ENCODE measurements around the gene SYNC.
"Not testable (repeated sequence)": the region's sequence is repeated elsewhere in the genome, so short reads cannot be mapped to it uniquely, and the experiment has no call there.

The SYNC gene

GRCh38 chr1:32684167-32684811 lies 18.3 kb downstream of the SYNC start:
- DNase-seq = no peak

GRCh38 chr1:32683397-32683796 lies 19.2 kb downstream of the SYNC start:
- DNase-seq = no peak

GRCh38 chr1:32681999-32682398 lies 20.6 kb downstream of the SYNC start:
- DNase-seq = no peak

- no peak for DNase-seq
Measured at GRCh38 chr1:32681509-32681908, 21.1 kb downstream of the SYNC start.

GRCh38 chr1:32680642-32681041 lies 21.9 kb downstream of the SYNC start:
- no peak for DNase-seq

GRCh38 chr1:32679993-32680392 lies 22.6 kb downstream of the SYNC start:
- not testable (repeated sequence) for DNase-seq

GRCh38 chr1:32676945-32677344 lies 25.6 kb downstream of the SYNC start:
- DNase-seq = no peak

GRCh38 chr1:32668716-32669115 lies 33.9 kb downstream of the SYNC start:
- not testable (repeated sequence) for DNase-seq

- no peak for DNase-seq
Measured at GRCh38 chr1:32666901-32667566, 35.5 kb downstream of the SYNC start.

- no peak for DNase-seq
Measured at GRCh38 chr1:32665915-32666314, 36.7 kb downstream of the SYNC start.

- no peak for DNase-seq
Measured at GRCh38 chr1:32659581-32659980, 43.0 kb downstream of the SYNC start.

- DNase-seq = no peak
Measured at GRCh38 chr1:32652244-32652962, 50.2 kb downstream of the SYNC start.

- DNase-seq = no peak
Measured at GRCh38 chr1:32651461-32652073, 51.0 kb downstream of the SYNC start.

GRCh38 chr1:32650752-32651460 lies 51.7 kb downstream of the SYNC start, which contains the start of gene RBBP4:
TSS of gene RBBP4 (plus strand) at chr1:32651208. CDS start at chr1:32651307, 99 bp downstream.
- DNase-seq = peak; percentile 97

- DNase-seq = peak; percentile 84
Measured at GRCh38 chr1:32650248-32650751, 52.3 kb downstream of the SYNC start, which contains the start of gene ZBTB8OS. TSS of gene ZBTB8OS (minus strand) at chr1:32650550. CDS start at chr1:32650529, 21 bp downstream.

- no peak for DNase-seq
Measured at GRCh38 chr1:32647308-32648134, 55.0 kb downstream of the SYNC start.

GRCh38 chr1:32644426-32644825 lies 58.1 kb downstream of the SYNC start:
- DNase-seq = no peak

GRCh38 chr1:32642292-32642827 lies 60.2 kb downstream of the SYNC start:
- DNase-seq = not testable (repeated sequence)

- DNase-seq = no peak
Measured at GRCh38 chr1:32639489-32640075, 63.0 kb downstream of the SYNC start.

- DNase-seq = no peak
Measured at GRCh38 chr1:32636914-32637645, 65.5 kb downstream of the SYNC start.

Data from activated CD4-positive, alpha-beta T cell treated with anti-CD3 and anti-CD28 coated beads, Interleukin-2, amount 50 U/mL, for 1 hour (primary cell).